ENCODE data around the gene INSR.
"Not testable (repeated sequence)": the region's sequence is repeated elsewhere in the genome, so short reads cannot be mapped to it uniquely, and the experiment has no call there.

The INSR gene

GRCh38 chr19:7188698-7189629 lies 105.2 kb downstream of the INSR start:
- no peak for DNase-seq

- DNase-seq, result no peak
These were observed 106.4 kb downstream of the INSR start for GRCh38 chr19:7187605-7188339.

- no peak for DNase-seq
These were observed 111.7 kb downstream of the INSR start for GRCh38 chr19:7182489-7182888.

DNA sequence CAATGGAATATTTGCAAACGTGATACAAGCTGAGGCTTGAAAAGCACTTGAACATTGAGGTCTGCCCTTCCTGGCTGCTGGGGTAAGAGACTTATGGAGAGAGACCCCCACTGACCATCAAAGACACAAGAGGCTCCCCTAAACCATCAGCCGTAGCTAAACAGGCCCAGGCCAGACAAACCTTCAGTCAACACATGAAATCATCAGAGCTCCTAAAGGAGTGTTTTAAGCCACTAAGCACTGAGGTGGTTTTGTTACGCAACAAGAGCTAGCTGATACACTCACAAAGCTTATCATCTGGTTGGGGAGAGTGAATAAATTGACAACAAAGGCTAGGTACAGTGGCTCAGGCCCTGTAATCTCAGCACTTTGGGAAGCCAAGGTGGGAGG lies 114.3 kb downstream of the INSR start:
- no peak for DNase-seq

DNA sequence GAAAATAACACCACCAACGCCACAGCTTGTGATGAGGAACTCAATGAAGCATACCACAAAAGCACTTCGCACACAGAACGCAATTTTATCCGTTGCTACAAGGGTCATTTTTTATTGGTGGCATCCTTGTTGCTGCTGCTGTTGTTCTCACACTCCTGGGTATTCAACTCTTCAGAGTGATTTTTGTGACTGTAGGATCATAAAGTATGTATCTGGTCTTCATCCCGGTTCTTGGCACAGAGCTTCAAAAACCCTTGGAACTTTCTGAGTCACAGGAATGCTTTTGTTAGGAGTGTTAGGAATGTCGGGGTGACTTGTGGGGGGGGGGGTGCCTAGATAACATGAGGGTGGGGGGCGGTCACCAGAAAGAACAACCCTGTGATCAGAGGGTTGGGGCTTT lies 116.3 kb downstream of the INSR start:
- no peak for DNase-seq

DNA sequence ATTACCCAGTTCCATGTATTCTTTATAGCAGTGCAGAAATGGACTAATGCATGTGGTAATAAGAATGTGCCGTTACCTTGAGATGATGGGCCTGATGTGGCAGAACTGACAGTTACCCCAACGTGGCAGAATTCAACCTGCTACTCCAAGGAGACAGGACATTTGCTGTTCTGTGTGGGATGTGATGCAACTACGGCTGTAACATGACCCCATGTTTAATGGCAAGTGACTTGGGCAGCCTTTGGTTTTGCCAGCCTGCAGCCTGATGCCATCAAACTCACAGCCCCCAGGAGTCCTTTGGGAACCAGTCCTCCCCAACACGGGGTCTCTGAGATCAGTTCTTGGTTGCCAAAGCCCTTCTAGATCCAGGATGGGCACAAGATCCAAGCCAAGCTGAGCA lies 117.4 kb downstream of the INSR start:
- no peak for DNase-seq

DNA sequence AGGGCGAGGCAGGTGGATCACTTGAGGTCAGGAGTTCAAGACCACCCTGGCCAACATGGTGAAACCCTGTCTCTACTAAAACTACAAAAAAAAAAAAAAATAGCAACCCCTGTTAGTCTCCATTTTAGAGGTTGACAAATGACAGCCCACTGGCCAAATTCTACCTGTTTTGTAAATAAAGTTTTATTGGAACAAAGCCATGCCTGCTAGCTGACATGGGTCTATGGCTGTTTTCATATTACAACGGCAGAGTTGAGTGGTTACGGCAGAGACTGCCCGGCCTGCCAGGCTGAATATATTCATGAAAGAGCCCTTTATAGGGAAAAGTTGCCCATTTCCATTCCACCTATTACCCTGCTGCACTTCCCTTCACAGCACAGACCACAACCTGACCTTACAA lies 121.4 kb downstream of the INSR start:
- DNase-seq, result no peak

DNA sequence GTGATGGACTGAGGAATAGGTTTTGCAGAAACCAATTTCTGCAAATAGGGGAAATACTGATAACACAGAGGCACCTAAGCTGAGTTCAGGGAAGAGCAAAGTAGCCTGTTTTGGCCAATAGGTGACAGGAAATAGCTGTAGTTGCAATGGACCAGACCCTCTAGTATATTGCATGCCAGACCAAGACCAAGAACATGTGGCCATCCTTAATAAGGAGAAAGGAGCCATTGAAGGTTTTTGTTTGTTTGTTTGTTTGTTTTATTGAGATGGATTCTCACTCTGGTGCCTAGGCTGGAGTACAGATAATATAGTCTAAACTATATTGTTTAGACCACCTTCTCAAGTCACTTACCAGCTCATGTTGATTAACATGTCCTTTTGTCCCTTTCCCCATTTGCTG lies 123.2 kb downstream of the INSR start:
- DNase-seq, result no peak

- no peak for DNase-seq
These were observed 125.3 kb downstream of the INSR start for GRCh38 chr19:7168941-7169340.

GRCh38 chr19:7161292-7161691 lies 132.9 kb downstream of the INSR start:
- DNase-seq, result no peak

DNA sequence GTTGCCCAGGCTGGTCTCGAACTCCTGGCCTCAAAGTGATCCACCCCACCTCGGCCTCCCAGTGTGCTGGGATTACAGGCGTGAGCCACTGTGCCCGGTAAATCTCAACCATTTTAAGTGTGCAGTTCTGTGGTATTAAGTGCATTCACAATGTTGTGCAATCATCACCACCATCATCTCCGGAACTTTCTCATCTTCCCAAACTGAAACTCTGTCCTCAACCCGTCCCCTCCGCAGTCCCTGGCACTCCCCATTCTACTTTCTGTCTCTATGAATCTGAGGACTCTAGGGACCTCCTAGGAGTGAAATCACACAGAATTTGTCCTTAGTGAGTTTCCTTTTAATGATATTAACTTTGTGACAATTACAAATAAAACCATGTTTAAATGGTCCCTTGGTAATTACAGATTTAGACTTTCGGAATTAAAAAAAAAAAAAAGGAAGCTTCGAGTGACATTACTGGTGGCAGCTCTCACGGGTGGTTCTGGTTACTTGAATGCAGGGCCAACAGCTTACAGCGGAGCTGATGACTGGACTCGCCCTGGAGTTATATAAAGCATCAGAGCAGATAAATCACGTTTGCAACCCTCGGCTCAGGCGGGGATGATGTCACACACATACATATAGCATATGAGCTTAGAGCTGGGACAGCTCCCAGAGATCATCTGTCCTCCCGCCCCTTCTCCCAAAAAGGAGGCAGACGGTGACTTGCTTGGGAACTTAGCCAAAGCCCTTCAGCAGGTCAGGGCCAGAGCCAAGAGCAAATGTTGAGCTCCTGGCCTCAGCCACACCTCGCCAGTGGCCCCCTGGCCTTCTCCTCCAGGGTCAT lies 134.9 kb downstream of the INSR start:
- no peak for DNase-seq

GRCh38 chr19:7153022-7153421 lies 141.2 kb downstream of the INSR start:
- DNase-seq, result no peak

GRCh38 chr19:7152568-7152967 lies 141.6 kb downstream of the INSR start:
- DNase-seq, result no peak

GRCh38 chr19:7149956-7150705 lies 144.1 kb downstream of the INSR start:
- DNase-seq, result no peak

GRCh38 chr19:7147119-7147675 lies 147.0 kb downstream of the INSR start:
- not testable (repeated sequence) for DNase-seq

DNA sequence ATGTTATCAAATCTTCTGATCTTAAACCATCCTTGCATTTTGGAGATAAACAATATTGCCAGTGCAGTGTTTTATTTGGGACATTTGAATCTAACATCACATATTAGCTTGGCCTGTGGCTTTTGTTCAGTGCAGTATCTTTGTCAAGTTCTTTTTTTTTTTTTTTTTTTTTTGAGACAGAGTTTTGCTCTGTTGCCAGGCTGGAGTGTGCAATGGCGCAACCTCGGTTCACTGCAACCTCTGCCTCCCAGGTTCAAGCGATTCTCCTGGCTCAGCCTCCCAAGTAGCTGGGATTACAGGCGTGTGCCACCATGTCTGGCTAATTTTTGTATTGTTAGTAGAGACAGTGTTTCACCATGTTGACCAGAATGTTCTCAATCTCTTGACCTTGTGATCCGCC lies 148.1 kb downstream of the INSR start:
- not testable (repeated sequence) for DNase-seq

DNA sequence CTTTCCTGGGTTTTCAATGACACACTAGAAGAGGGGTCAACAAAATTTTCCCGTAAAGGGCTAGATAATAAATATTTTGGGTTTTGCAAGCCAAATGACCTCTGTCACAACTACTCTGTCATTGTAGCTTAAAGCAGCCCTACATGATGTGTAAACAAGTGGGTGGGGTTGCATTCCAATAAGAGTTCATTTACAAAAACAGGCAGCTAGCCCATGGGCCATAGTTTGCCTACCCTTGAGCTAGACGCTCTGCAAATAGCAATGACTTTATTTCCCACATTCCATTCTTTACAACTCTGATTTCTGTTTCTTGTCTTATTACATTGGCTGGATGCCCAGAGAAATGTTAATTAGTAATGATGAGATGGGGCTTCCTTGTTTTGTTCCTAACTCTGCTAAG lies 148.7 kb downstream of the INSR start:
- no peak for DNase-seq

GRCh38 chr19:7142771-7143170 lies 151.4 kb downstream of the INSR start:
- DNase-seq, result no peak

GRCh38 chr19:7140137-7140536 lies 154.1 kb downstream of the INSR start:
- no peak for DNase-seq

DNA sequence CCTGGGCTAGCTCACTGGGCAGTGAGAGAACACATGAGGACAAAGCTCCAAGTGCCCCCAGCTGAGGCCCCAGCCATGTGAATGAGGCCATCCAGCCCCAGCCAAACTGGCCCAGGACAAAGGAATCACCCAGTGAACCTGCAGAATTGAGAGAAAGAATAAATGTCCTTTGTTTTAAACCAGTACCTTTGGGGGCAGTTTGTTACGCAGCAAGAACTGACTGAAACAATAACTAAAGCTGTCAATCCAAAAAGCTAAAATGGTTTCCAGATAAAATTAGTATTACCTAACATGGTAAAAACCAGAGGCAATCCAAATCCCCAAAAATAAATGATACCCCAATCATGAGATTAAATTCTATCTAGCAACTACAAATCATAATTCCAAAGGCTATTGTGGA lies 155.1 kb downstream of the INSR start:
- DNase-seq, result no peak

GRCh38 chr19:7138402-7138801 lies 155.8 kb downstream of the INSR start:
- no peak for DNase-seq

- DNase-seq, result no peak
These were observed 157.1 kb downstream of the INSR start for GRCh38 chr19:7137120-7137519.
